OCI-LY7 (cell line): ENCODE data around the gene CST9. TPM values are rescaled to one million over a fixed set of nuclear protein-coding genes. Genes with fewer than 3 reads are reported as not detected.

ENCODE experiments used
- BruUV-seq: library from RNA; stranded (reverse); fragments of 400-500 nt; replicated peaks from 2 replicates; lab custom pipeline; 2021; lab: Mats Ljungman, UMichigan
- CTCF ChIA-PET: fragments of 300-600 bp; sonication (Branson Sonifier 250); formaldehyde crosslinking; loops from one replicate; lab custom pipeline; 2022; ENCODE audit warnings: antibody characterized with exemption; ENCODE audit not compliant: unreplicated experiment; lab: Charles Lee
- POLR2A ChIA-PET: fragments of 300-600 bp; sonication (Branson Sonifier 250); formaldehyde crosslinking; loops from one replicate; lab custom pipeline; 2022; ENCODE audit warnings: antibody characterized with exemption; lab: Charles Lee
- DNase-seq: peaks from one replicate; pipeline ENCODE4 v3.0.0-alpha.2; 2015; ENCODE audit warnings: low spot score
- H2AFZ ChIP-seq: fragments of 200-600 bp; sonication (generic), shearing (Covaris generic); 2 replicates; pipeline ENCODE4 v1.6.1; 2014; ENCODE audit warnings: mild to moderate bottlenecking, antibody characterized with exemption, low read length, moderate library complexity
- H3K27ac ChIP-seq: fragments of 200-600 bp; sonication (generic); 2 replicates; pipeline ENCODE4 v1.5.1; 2014; ENCODE audit warnings: mixed run types, low read depth, mild to moderate bottlenecking, moderate library complexity, low read length, inconsistent platforms; ENCODE audit not compliant: poor library complexity, severe bottlenecking
- H3K36me3 ChIP-seq: fragments of 200-600 bp; sonication (generic); 2 replicates; pipeline ENCODE4 v1.6.1; 2014; ENCODE audit warnings: mild to moderate bottlenecking, antibody characterized with exemption, low read length, moderate library complexity, mixed read lengths; ENCODE audit not compliant: insufficient read depth
- H3K4me1 ChIP-seq: fragments of 200-600 bp; sonication (generic); 2 replicates; pipeline ENCODE4 v1.5.1; 2014; ENCODE audit warnings: mild to moderate bottlenecking, low read length; ENCODE audit not compliant: insufficient read depth, poor library complexity, severe bottlenecking
- H3K4me2 ChIP-seq: fragments of 200-600 bp; sonication (generic); 2 replicates; pipeline ENCODE4 v1.6.1; 2014; ENCODE audit warnings: mild to moderate bottlenecking, low read length
- H3K4me3 ChIP-seq: fragments of 200-600 bp; sonication (generic); 2 replicates; pipeline ENCODE4 v1.5.1; 2014; ENCODE audit warnings: mild to moderate bottlenecking, low read depth, low read length; ENCODE audit not compliant: poor library complexity, severe bottlenecking
- H3K79me2 ChIP-seq: fragments of 200-600 bp; sonication (generic); 2 replicates; pipeline ENCODE4 v1.6.1; 2016; ENCODE audit warnings: low read depth, mild to moderate bottlenecking, low read length, moderate library complexity, mixed read lengths; ENCODE audit not compliant: insufficient read depth
- H3K9me2 ChIP-seq: fragments of 200-600 bp; sonication (generic); 2 replicates; pipeline ENCODE4 v1.6.1; 2016; ENCODE audit warnings: mild to moderate bottlenecking, low read length, mixed read lengths; ENCODE audit not compliant: insufficient read depth
- H3K9me3 ChIP-seq: fragments of 200-600 bp; sonication (generic); 2 replicates; pipeline ENCODE4 v1.6.1; 2014; ENCODE audit warnings: mild to moderate bottlenecking, mixed run types, low read length, mixed read lengths
- H4K20me1 ChIP-seq: fragments of 200-600 bp; sonication (generic); 2 replicates; pipeline ENCODE4 v1.6.1; 2014; ENCODE audit warnings: mild to moderate bottlenecking, antibody characterized with exemption, low read length, moderate library complexity, mixed read lengths; ENCODE audit not compliant: insufficient read depth
- EZH2phosphoT487 ChIP-seq: fragments of 200-600 bp; sonication (generic); IDR thresholded peaks from 2 replicates; pipeline ENCODE4 v1.6.1; 2018; ENCODE audit warnings: low read depth, borderline replicate concordance, mild to moderate bottlenecking, mixed run types, antibody characterized with exemption, low read length, moderate library complexity, mixed read lengths
- intact Hi-C: fragments of 100-400 bp; cut with micrococcal nuclease; formaldehyde crosslinking; loops from one replicate; pipeline ENCODE4 v1.10.0; 2022; ENCODE audit not compliant: unreplicated experiment
- total RNA-seq, 2 experiments: library from RNA; depleted of rRNA in 1 of 2; stranded (reverse); fragments of >200 nt in 1 of 2; shearing (Covaris generic) in 1 of 2; gene quantifications; 2 replicates each; pipeline ENCODE4 v1.2.3, GENCODE V29; 2014 to 2022
- TF ChIP-seq, protein P1 (sequence below): fragments of 200-600 bp; sonication (generic); conservative IDR thresholded peaks from 2 replicates; pipeline ENCODE4 v1.5.1; 2014; ENCODE audit warnings: mild to moderate bottlenecking, antibody characterized with exemption, low read length, moderate library complexity, mixed read lengths

The CST9 gene
- total RNA-seq, 2 experiments from 2014 or later: not detected

DNA sequence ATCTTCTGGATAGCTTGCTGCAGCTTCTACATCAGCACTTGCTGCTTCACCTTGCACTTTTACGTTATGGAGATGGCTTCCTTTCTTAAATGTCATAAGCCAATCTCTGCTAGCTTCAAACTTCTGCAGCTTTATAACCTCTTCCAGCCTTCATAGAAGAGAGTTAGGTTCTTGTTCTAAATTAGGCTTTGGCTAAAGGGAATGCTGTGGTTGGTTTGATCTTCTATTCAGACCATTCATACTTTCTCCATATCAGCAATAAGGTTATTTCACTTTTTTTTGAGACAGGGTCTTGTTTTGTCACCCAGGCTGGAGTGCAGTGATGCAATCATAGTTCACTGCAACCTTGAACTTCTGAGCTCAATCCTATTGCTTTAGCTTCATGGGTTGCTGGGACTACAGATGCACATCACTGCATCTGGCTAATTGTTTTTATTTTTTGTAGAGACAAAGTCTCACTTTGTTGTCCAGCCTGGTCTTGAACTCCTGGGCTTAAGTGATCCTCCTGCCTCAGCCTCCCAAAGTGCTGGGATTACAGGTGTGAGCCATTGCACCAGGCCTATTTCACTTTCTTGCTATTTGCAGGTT, 44.2 kb upstream of the CST9 start:
- ChIA-PET CTCF (no interaction called here), POLR2A (no interaction called here)
- Histone ChIP-seq H3K9me3 (no peaks in the 10 kb centered on the region), H3K4me2 (no peak overlapping the region), H3K36me3 (no peaks in the 10 kb centered on the region), H3K79me2 (no peaks in the 10 kb centered on the region), H3K4me3 (no peak overlapping the region), H3K9me2 (no peaks in the 10 kb centered on the region), H3K4me1 (no peaks in the 10 kb centered on the region), H3K27ac (no peak overlapping the region), H4K20me1 (no peaks in the 10 kb centered on the region), H2AFZ (no peak overlapping the region)
- intact Hi-C loops: no loop called here
- BruUV-seq: no TSS peak
- no peak for TF ChIP-seq EZH2phosphoT487
- TF ChIP-seq, protein P1, sequence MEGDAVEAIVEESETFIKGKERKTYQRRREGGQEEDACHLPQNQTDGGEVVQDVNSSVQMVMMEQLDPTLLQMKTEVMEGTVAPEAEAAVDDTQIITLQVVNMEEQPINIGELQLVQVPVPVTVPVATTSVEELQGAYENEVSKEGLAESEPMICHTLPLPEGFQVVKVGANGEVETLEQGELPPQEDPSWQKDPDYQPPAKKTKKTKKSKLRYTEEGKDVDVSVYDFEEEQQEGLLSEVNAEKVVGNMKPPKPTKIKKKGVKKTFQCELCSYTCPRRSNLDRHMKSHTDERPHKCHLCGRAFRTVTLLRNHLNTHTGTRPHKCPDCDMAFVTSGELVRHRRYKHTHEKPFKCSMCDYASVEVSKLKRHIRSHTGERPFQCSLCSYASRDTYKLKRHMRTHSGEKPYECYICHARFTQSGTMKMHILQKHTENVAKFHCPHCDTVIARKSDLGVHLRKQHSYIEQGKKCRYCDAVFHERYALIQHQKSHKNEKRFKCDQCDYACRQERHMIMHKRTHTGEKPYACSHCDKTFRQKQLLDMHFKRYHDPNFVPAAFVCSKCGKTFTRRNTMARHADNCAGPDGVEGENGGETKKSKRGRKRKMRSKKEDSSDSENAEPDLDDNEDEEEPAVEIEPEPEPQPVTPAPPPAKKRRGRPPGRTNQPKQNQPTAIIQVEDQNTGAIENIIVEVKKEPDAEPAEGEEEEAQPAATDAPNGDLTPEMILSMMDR: no peak
- DNase-seq: no peak

DNA sequence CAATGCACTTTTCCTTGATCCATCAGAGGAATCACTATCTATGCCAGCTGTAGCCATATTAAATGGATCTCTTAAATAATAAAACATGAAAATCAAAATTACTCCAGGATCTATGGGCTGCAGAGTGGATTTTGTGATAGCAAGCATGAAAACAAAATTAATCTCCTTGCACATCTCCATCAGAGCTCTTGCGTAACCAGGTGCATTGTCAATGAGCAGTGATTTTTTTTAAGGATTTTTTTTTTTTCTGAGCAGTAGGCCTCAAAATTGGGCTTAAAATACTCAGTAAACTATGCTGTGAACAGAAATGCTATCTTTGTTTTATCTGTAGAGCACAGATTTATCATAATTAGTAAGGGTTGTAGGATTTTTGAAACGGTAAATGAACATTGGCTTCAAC, 43.5 kb upstream of the CST9 start:
- intact Hi-C loops: no loop called here
- Histone ChIP-seq H3K9me2 (no peaks in the 10 kb centered on the region), H3K9me3 (no peaks in the 10 kb centered on the region), H2AFZ (no peak overlapping the region), H4K20me1 (no peaks in the 10 kb centered on the region), H3K36me3 (no peaks in the 10 kb centered on the region), H3K4me3 (no peak overlapping the region), H3K4me2 (no peak overlapping the region), H3K27ac (no peak overlapping the region), H3K4me1 (no peaks in the 10 kb centered on the region), H3K79me2 (no peaks in the 10 kb centered on the region)
- POLR2A ChIA-PET: interaction anchor here (0.7 kb wide), 1 partner anchor 15 kb away, joined by 3 read pairs; no protein-coding TSS in a partner anchor
- TF ChIP-seq, protein P1: no peak
- TF ChIP-seq EZH2phosphoT487: no peak
- DNase-seq: no peak
- CTCF ChIA-PET: no interaction called here
- no TSS peak for BruUV-seq

DNA sequence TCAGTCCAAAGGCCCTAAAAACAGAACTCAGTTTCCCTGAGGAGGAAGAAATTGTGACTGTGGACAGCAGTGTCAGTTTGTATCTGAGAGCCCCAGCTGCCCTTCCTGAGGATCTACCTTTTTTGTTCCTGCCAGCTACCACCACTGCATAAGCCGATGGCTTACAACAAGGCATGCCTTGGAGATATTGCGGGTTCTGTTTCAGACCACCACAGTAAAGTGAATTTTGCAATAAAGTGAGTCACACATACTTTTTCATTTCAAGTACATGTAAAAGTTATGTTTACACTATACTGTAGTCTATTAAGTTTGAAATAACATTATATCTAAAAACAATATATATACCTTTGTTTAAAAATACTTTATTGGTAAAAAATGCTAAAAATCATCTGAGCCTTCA, 41.6 kb upstream of the CST9 start:
- Histone ChIP-seq H3K9me2 (no peaks in the 10 kb centered on the region), H3K79me2 (no peaks in the 10 kb centered on the region), H3K27ac (no peak overlapping the region), H3K4me3 (no peak overlapping the region), H3K9me3 (no peaks in the 10 kb centered on the region), H3K4me2 (no peak overlapping the region), H3K4me1 (no peaks in the 10 kb centered on the region), H4K20me1 (no peaks in the 10 kb centered on the region), H3K36me3 (no peaks in the 10 kb centered on the region), H2AFZ (no peak overlapping the region)
- intact Hi-C loops: no loop called here
- CTCF ChIA-PET: no interaction called here
- POLR2A ChIA-PET: no interaction called here
- no peak for DNase-seq
- no TSS peak for BruUV-seq
- no peak for TF ChIP-seq EZH2phosphoT487
- TF ChIP-seq, protein P1: no peak
